Muscle of leg (tissue), 9 donors: ENCODE measurements around the gene OR6N2. TPM values are rescaled to one million over a fixed set of nuclear protein-coding genes. Genes with fewer than 3 reads are reported as not detected.

Experiments
- polyA plus RNA-seq, 8 donors: library from polyadenylated mRNA; unstranded; fragments of 120-200 nt; gene quantifications; one replicate each; pipeline versions ENCODE4 v1.2.1 to v1.2.3, GENCODE V29; 2013; ENCODE audit warnings: inconsistent platforms in 1 of 8, low replicate concordance in 1 of 8; ENCODE audit not compliant: insufficient read length in 8 of 8, insufficient read depth in 1 of 8
- total RNA-seq: library from RNA; stranded (reverse); fragments of 120-200 nt; gene quantifications from one replicate; pipeline ENCODE4 v1.2.4, GENCODE V29; 2013

OR6N2 gene
- total and polyA plus RNA-seq, 9 donors, result not detected

Other genes starting within 250 kb of the OR6N2 start
- not detected for gene OR6Y1, start 226.8 kb downstream of the OR6N2 start, total RNA-seq
- gene OR6Y1, start 226.8 kb downstream of the OR6N2 start, polyA plus RNA-seq, result not detected
- not detected for gene OR6P1, start 210.6 kb downstream of the OR6N2 start, total RNA-seq
- not detected for gene OR6P1, start 210.6 kb downstream of the OR6N2 start, polyA plus RNA-seq
- not detected for gene OR10X1, start 201.3 kb downstream of the OR6N2 start, total RNA-seq
- gene OR10X1, start 201.3 kb downstream of the OR6N2 start, polyA plus RNA-seq, result not detected
- gene OR10Z1, start 175.9 kb downstream of the OR6N2 start, total RNA-seq, result not detected
- gene OR10Z1, start 175.9 kb downstream of the OR6N2 start, polyA plus RNA-seq, result under 1 TPM in 5 of 8 donors, not detected in 3; 0.04 to 0.14 (median 0.09) TPM
- gene SPTA1, start 94.5 kb downstream of the OR6N2 start, total RNA-seq, result 1.2 TPM
- 1 to 10 TPM in 7 of 8 donors, under 1 TPM in 1; 0.99 to 5.6 (median 2.7) TPM for gene SPTA1, start 94.5 kb downstream of the OR6N2 start, polyA plus RNA-seq
- gene OR6K2, start 80.6 kb downstream of the OR6N2 start, total RNA-seq, result not detected
- not detected for gene OR6K2, start 80.6 kb downstream of the OR6N2 start, polyA plus RNA-seq
- gene OR6K3, start 60.5 kb downstream of the OR6N2 start, total RNA-seq, result not detected
- gene OR6K3, start 60.5 kb downstream of the OR6N2 start, polyA plus RNA-seq, result not detected
- not detected for gene OR6K6, start 26.5 kb downstream of the OR6N2 start, total RNA-seq
- gene OR6K6, start 26.5 kb downstream of the OR6N2 start, polyA plus RNA-seq, result not detected
- not detected for gene OR6N1, start 9.0 kb downstream of the OR6N2 start, total RNA-seq
- not detected for gene OR6N1, start 9.0 kb downstream of the OR6N2 start, polyA plus RNA-seq
- gene MNDA, start 50.1 kb upstream of the OR6N2 start, total RNA-seq, result 2.0 TPM
- gene MNDA, start 50.1 kb upstream of the OR6N2 start, polyA plus RNA-seq, result 1 to 10 TPM; 2.8 to 6.4 (median 4.9) TPM
- 0.22 TPM for gene PYHIN1, start 150.3 kb upstream of the OR6N2 start, total RNA-seq
- under 1 TPM in 7 of 8 donors, not detected in 1; 0.06 to 0.32 (median 0.17) TPM for gene PYHIN1, start 150.3 kb upstream of the OR6N2 start, polyA plus RNA-seq
- gene IFI16, start 228.7 kb upstream of the OR6N2 start, total RNA-seq, result 22.0 TPM
- gene IFI16, start 228.7 kb upstream of the OR6N2 start, polyA plus RNA-seq, result 10 to 100 TPM; 25.9 to 52.1 (median 34.5) TPM